GM12891 (cell line): ENCODE results near the gene KHK.

Experiments
- DNase-seq: peaks from one replicate; pipeline ENCODE4 v3.0.0; 2011; ENCODE audit warnings: low spot score; ENCODE audit not compliant: insufficient read length
- FAIRE-seq: peaks from 2 replicates; lab custom pipeline; 2011; peaks lifted over from hg19 to GRCh38; lab: Jason Lieb, UNC
- PAX5 ChIP-seq: IDR thresholded peaks from 2 replicates; pipeline ENCODE4 v1.6.1; 2011; ENCODE audit warnings: low read length, moderate library complexity, mild to moderate bottlenecking; ENCODE audit not compliant: insufficient read depth, severe bottlenecking
- POLR2A ChIP-seq: IDR thresholded peaks from 2 replicates; pipeline ENCODE4 v1.6.1; 2011; ENCODE audit warnings: low read depth, low read length, control low read depth
- POLR2AphosphoS5 ChIP-seq: IDR thresholded peaks from 2 replicates; pipeline ENCODE4 v1.6.1; 2011; ENCODE audit warnings: low read depth, low read length, control low read depth
- POU2F2 ChIP-seq: IDR thresholded peaks from 2 replicates; pipeline ENCODE4 v1.6.1; 2011; ENCODE audit warnings: low read depth, mild to moderate bottlenecking, control low read depth, low read length, moderate library complexity
- SPI1 ChIP-seq: IDR thresholded peaks from 2 replicates; pipeline ENCODE4 v1.6.1; 2011; ENCODE audit warnings: low read depth, low read length, control low read depth
- TAF1 ChIP-seq: IDR thresholded peaks from 2 replicates; pipeline ENCODE4 v1.6.1; 2011; ENCODE audit warnings: low read depth, low read length, control low read depth

KHK gene

GRCh38 chr2:27139310-27139709, 52.7 kb downstream of the KHK start, which contains the start of gene PRR30:
PRR30 (minus strand) TSS chr2:27139410; CDS start chr2:27138329, 1,081 bp downstream.
- FAIRE-seq (no peak), DNase-seq (no peak)
- no peak for TF ChIP-seq POLR2A
- TF ChIP-seq SPI1, result no peak
- TF ChIP-seq PAX5, result no peak
- TF ChIP-seq POU2F2, result no peak
- no peak for TF ChIP-seq TAF1
- no peak for TF ChIP-seq POLR2AphosphoS5

GRCh38 chr2:27143285-27143684, 56.7 kb downstream of the KHK start:
- no peak for FAIRE-seq
- TF ChIP-seq POLR2A (no peak), TAF1 (no peak), PAX5 (no peak), POLR2AphosphoS5 (no peak), SPI1 (no peak)
- DNase-seq, result no peak

GRCh38 chr2:27145682-27146081, 59.1 kb downstream of the KHK start:
- TF ChIP-seq POLR2AphosphoS5 (no peak), TAF1 (no peak)
- no peak for FAIRE-seq
- no peak for DNase-seq

- FAIRE-seq (no peak), DNase-seq (no peak)
- TF ChIP-seq POLR2AphosphoS5, result no peak
- no peak for TF ChIP-seq TAF1
- TF ChIP-seq POU2F2, result no peak
- TF ChIP-seq PAX5, result no peak
- TF ChIP-seq POLR2A, result no peak
These were observed 61.4 kb downstream of the KHK start for GRCh38 chr2:27147935-27148334.

- TF ChIP-seq POLR2AphosphoS5 (no peak), SPI1 (no peak), PAX5 (no peak), POLR2A (no peak), TAF1 (no peak), POU2F2 (no peak)
- no peak for FAIRE-seq
- DNase-seq, result no peak
These were observed 62.3 kb downstream of the KHK start, which contains the start of gene TCF23 for GRCh38 chr2:27148801-27149439. TCF23 (plus strand) TSS chr2:27149004; CDS start chr2:27149134, 130 bp downstream.

GRCh38 chr2:27149570-27150405, 63.2 kb downstream of the KHK start:
- FAIRE-seq (no peak), DNase-seq (no peak)
- no peak for TF ChIP-seq SPI1
